IPS DF 6.9 (cell line): ENCODE data around the gene SRL.
A peak's percentile ranks its signal among the peaks of the same experiment; 100 is the strongest.

ENCODE experiments used
- DNase-seq: peaks from one replicate; pipeline ENCODE4 v3.0.0-alpha.2; 2013; ENCODE audit warnings: low read depth, low spot score
- H3K27ac ChIP-seq: one replicate; pipeline ENCODE4 v1.5.1; 2013; ENCODE audit warnings: low read length, control low read depth
- H3K27me3 ChIP-seq: 2 replicates; pipeline ENCODE4 v1.6.1; 2013; ENCODE audit warnings: mild to moderate bottlenecking, low read length; ENCODE audit not compliant: control insufficient read depth, insufficient read depth
- H3K36me3 ChIP-seq: 2 replicates; pipeline ENCODE4 v1.6.1; 2013; ENCODE audit warnings: low read length; ENCODE audit not compliant: control insufficient read depth, insufficient read depth
- H3K4me1 ChIP-seq: 2 replicates; pipeline ENCODE4 v1.6.1; 2013; ENCODE audit warnings: low read length; ENCODE audit not compliant: control insufficient read depth, insufficient read depth
- H3K4me3 ChIP-seq: 2 replicates; pipeline ENCODE4 v1.5.1; 2013; ENCODE audit warnings: mild to moderate bottlenecking, low read length
- H3K9me3 ChIP-seq: 2 replicates; pipeline ENCODE4 v1.6.1; 2013; ENCODE audit warnings: low read length, inconsistent platforms; ENCODE audit not compliant: control insufficient read depth, insufficient read depth
- WGBS: extraction: QIAGEN DNeasy Blood & Tissue Kit; methylation state at CpG from one replicate; pipeline ENCODE4 v1.1.7; 2013; ENCODE audit warnings: mixed read lengths, missing lambda C conversion rate; ENCODE audit not compliant: insufficient read length, insufficient coverage; 5-methylcytosine and 5-hydroxymethylcytosine counted together

The SRL gene

DNA sequence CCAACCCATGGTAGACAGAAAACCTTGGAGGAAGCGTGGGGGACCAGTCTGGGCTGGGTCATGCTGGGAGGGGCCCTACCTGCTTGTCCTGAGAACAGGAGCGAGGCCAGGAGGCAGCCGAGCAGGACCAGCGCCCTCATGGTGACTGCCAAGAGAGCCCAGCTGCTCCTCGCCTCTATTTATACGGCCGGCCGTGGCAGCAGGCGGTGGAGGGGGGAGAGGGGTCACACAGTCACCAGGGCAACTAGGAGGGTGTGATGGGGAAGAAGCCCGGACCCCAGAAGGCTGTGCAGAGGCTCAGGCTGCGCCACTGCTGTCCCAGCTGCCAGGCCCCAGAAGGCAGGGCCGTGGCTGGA lies at the start of gene SRL:
SRL (minus strand) TSS at position 153 of the 356 bp plus-strand sequence; CDS start at position 140, 13 bp downstream.
- H3K4me1 ChIP-seq, result peaks cover 2% of the 10 kb centered on the region; the same call in 1 of the 2 replicates
- no peak within 1 kb of the TSS for H3K4me3 ChIP-seq
- WGBS, result no CpG with 5 or more reads among the region's 12 CpGs
- DNase-seq, result no peak
- no peak within 1 kb of the TSS for H3K27ac ChIP-seq
- H3K36me3 ChIP-seq, result no peaks in the 10 kb centered on the region
- no peaks in the 10 kb centered on the region for H3K9me3 ChIP-seq
- no peaks in the 10 kb centered on the region for H3K27me3 ChIP-seq

DNA sequence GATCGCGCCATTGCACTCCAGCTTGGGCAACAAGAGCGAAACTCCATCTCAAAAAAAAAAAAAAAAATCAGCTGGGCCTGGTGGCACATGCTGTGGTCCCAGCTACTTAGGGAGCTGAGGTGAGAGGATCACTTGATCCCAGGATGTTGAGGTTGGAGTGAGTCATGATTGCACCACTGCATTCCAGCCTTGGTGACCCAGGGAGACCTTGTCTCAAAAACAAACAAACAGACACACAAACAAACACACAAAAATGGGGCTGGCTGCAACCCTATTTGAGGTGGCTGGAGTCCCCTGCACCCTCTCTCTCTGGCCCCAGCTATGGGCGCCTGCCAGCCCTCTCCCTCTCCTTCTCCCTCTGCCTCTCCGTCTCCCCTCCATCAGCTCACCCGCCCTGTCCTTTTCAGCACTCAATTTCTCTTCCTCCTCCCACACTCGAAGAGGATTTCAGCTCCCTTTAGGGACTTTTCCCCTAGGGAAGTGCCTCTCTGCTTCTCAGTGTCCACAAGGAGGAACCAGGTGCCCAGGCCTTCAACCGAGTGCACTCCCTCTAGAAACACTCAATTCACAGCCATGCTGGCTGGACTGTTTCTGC lies 48.5 kb upstream of the SRL start:
- Histone ChIP-seq H3K27me3 (no peaks in the 10 kb centered on the region), H3K4me3 (no peak overlapping the region), H3K9me3 (no peaks in the 10 kb centered on the region), H3K27ac (no peak overlapping the region), H3K36me3 (no peaks in the 10 kb centered on the region), H3K4me1 (peaks cover 9% of the 10 kb centered on the region)
- no peak for DNase-seq
- WGBS, result no CpG with 5 or more reads among the region's 8 CpGs

DNA sequence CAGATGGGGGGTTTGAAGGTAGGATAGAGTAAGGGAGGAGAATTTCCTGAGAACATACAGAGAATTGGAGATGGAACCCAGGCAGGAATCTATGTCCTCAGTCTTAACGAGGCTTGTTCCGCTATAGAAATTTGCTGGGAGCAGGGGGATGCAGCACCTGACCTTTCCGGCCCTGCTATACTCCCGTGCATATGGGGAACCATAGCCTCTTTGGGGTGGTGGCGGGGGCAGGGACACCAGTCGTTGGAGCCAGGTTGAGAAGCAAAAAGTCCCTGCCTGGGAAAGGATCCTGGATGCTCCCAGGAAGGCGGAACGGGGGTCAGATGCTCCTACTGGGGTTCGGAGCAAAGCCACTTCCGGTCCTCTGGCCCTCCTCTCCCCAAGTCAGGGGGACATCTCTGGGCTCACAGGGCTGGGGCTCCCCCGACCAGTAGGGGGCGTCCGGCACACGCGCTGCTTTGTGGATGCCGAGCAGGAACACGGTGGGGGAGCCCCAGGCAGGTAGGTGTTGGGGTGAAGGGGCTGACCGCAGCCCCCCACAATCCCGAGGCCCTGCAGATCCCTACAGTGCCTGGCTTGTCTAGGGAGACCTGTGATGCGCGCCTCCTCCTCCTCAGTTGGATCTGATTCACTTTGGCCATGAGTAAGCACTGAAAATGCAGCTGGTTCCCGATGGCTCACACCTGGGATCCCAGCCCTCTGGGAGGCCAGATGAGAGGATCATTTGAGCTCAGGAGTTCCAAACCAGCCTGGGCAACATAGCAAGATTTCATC lies 46.5 kb upstream of the SRL start:
- Histone ChIP-seq H3K36me3 (no peaks in the 10 kb centered on the region), H3K4me3 (no peak overlapping the region), H3K27ac (no peak overlapping the region), H3K4me1 (peaks cover 2% of the 10 kb centered on the region; the same call in 1 of the 2 replicates), H3K27me3 (no peaks in the 10 kb centered on the region), H3K9me3 (no peaks in the 10 kb centered on the region)
- no peak for DNase-seq
- no CpG with 5 or more reads among the region's 22 CpGs for WGBS

DNA sequence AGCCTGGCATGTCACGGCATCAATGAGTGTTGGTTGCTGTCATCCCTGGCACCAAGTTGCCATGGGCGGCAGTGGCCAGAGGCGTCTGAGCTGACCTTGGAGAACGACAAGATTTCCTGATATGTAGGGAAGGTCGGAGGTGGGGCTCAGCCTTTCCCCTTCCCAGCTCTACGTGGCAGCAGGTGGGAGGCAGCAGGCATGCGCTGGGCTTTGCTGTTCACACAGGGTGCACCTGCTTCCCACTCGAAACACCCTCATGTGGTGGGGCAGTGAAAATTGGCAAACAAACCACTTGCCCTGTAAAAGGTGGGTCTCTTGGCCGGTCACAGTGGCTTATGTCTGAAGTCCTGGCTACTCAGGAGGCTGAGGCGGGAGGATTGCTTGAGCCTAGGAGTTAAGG lies 43.3 kb upstream of the SRL start:
- Histone ChIP-seq H3K27ac (no peak overlapping the region), H3K9me3 (no peaks in the 10 kb centered on the region), H3K27me3 (no peaks in the 10 kb centered on the region), H3K36me3 (no peaks in the 10 kb centered on the region), H3K4me1 (no peaks in the 10 kb centered on the region), H3K4me3 (no peak overlapping the region)
- WGBS, result no CpG with 5 or more reads among the region's 10 CpGs
- DNase-seq, result no peak

DNA sequence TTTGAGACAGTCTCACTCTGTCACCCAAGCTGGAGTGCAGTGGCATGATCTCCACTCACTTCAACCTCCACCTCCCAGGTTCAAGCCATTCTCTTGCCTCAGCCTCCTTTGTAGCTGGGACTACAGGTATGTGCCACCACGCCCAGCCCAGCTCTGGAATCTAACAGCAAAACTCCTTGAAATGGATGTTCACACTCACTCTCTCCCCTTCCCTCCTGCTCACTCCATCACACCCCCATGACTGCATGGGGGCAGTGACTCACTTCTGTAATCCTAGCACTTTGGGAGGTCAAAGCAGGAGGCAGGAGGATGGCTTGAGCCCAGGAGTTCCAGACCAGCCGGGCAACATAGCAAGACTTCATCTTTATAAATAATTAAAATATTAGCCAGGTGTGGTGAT lies 42.1 kb upstream of the SRL start:
- WGBS, result no CpG with 5 or more reads among the region's 2 CpGs
- no peaks in the 10 kb centered on the region for H3K36me3 ChIP-seq
- H3K4me1 ChIP-seq, result no peaks in the 10 kb centered on the region
- no peak overlapping the region for H3K27ac ChIP-seq
- no peaks in the 10 kb centered on the region for H3K9me3 ChIP-seq
- no peak for DNase-seq
- no peak overlapping the region for H3K4me3 ChIP-seq
- H3K27me3 ChIP-seq, result no peaks in the 10 kb centered on the region

- no peaks in the 10 kb centered on the region for H3K9me3 ChIP-seq
- H3K36me3 ChIP-seq, result no peaks in the 10 kb centered on the region
- H3K27me3 ChIP-seq, result no peaks in the 10 kb centered on the region
- H3K4me1 ChIP-seq, result no peaks in the 10 kb centered on the region
- H3K27ac ChIP-seq, result no peak overlapping the region
- no CpG with 5 or more reads among the region's 8 CpGs for WGBS
- no peak for DNase-seq
- H3K4me3 ChIP-seq, result no peak overlapping the region
These were observed 41.6 kb upstream of the SRL start for GRCh38 chr16:4283441-4283840.

DNA sequence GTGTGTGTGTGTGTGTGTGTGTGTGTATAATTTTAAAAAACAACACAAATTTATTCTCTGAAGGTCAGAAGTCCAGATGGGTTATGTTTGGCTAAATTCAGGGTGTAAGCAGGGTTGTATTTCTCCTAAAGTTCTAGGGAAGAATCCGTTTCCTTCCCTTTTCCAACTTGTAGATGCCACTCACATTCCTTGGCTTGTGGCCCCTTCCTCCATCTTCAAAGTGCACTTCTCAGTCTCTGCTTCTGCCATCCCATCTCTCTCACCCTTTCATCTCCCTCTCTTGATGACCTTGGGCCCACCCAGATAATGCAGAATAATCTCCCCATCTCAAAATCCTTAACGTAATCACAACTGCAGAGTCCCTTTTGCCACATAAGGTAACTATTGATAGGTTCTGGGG lies 38.7 kb upstream of the SRL start:
- no peak overlapping the region for H3K27ac ChIP-seq
- H3K9me3 ChIP-seq, result no peaks in the 10 kb centered on the region
- H3K4me1 ChIP-seq, result no peaks in the 10 kb centered on the region
- H3K36me3 ChIP-seq, result no peaks in the 10 kb centered on the region
- no peaks in the 10 kb centered on the region for H3K27me3 ChIP-seq
- no peak overlapping the region for H3K4me3 ChIP-seq
- no peak for DNase-seq
- WGBS, result no CpG with 5 or more reads among the region's 2 CpGs

DNA sequence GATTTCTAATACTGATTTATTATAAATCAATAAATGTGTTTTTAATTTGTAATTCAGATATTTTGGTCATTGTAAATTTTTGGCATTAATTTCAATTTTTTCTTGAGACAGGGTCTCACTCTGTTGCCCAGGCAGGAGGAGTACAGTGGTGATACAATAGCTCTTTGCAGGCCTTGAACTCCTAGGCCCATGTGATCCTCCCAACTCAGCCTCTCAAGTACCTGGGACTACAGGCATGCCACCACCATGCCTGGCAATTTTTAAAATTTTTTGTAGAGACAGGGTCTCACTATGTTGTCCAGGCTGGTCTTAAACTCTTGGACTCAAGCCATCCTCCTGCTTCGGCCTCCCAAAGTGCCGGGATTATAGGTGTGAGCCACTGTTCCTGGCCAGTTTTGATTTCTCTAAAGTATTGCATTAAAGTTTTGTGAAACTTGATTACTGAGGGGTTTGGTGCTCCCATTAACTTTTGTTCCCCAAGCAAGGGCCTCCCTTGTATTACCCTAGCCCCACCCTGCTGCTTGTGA lies 36.2 kb upstream of the SRL start:
- no peak for DNase-seq
- Histone ChIP-seq H3K4me3 (no peak overlapping the region), H3K4me1 (no peaks in the 10 kb centered on the region), H3K27ac (no peak overlapping the region), H3K9me3 (no peaks in the 10 kb centered on the region), H3K36me3 (no peaks in the 10 kb centered on the region), H3K27me3 (no peaks in the 10 kb centered on the region)
- no CpG with 5 or more reads among the region's 2 CpGs for WGBS

GRCh38 chr16:4275861-4276260 lies 34.0 kb upstream of the SRL start:
- no peaks in the 10 kb centered on the region for H3K9me3 ChIP-seq
- no peak overlapping the region for H3K4me3 ChIP-seq
- no peaks in the 10 kb centered on the region for H3K36me3 ChIP-seq
- WGBS, result no CpG with 5 or more reads among the region's 6 CpGs
- no peak overlapping the region for H3K27ac ChIP-seq
- H3K4me1 ChIP-seq, result no peaks in the 10 kb centered on the region
- no peak for DNase-seq
- no peaks in the 10 kb centered on the region for H3K27me3 ChIP-seq

GRCh38 chr16:4273858-4274311 lies 32.0 kb upstream of the SRL start:
- no peak for DNase-seq
- Histone ChIP-seq H3K9me3 (no peaks in the 10 kb centered on the region), H3K4me3 (peak overlapping the region; percentile 92; the same call in 1 of the 2 replicates)

More at GRCh38 chr16:4273858-4274311, 32.0 kb upstream of the SRL start:
- Histone ChIP-seq H3K27me3 (no peaks in the 10 kb centered on the region), H3K4me1 (no peaks in the 10 kb centered on the region), H3K36me3 (no peaks in the 10 kb centered on the region), H3K27ac (no peak overlapping the region)
- WGBS, result no CpG with 5 or more reads among the region's 25 CpGs
